NCI-H2227 (cell line): Measurements from ENCODE around the gene NGEF.

Experiments used
- DNase-seq: peaks from one replicate; lab custom pipeline; 2025; ENCODE audit not compliant: unreplicated experiment; lab: John Stamatoyannopoulos, UW

Gene NGEF

GRCh38 chr2:232974396-232974795, 38.7 kb downstream of the NGEF start:
- no peak for DNase-seq

GRCh38 chr2:232973796-232974195, 39.3 kb downstream of the NGEF start:
- no peak for DNase-seq

- no peak for DNase-seq
Observed at GRCh38 chr2:232973011-232973735, 39.9 kb downstream of the NGEF start.

- no peak for DNase-seq
Observed at GRCh38 chr2:232971744-232972143, 41.3 kb downstream of the NGEF start.

- no peak for DNase-seq
Observed at GRCh38 chr2:232970051-232970450, 43.0 kb downstream of the NGEF start.

- no peak for DNase-seq
Observed at GRCh38 chr2:232967474-232967873, 45.6 kb downstream of the NGEF start.

- DNase-seq, result no peak
Observed at GRCh38 chr2:232966122-232966521, 46.9 kb downstream of the NGEF start.

GRCh38 chr2:232963913-232964312, 49.1 kb downstream of the NGEF start:
- no peak for DNase-seq

- no peak for DNase-seq
Observed at GRCh38 chr2:232960862-232961261, 52.2 kb downstream of the NGEF start.

- DNase-seq, result no peak
Observed at GRCh38 chr2:232959139-232959538, 53.9 kb downstream of the NGEF start.

- no peak for DNase-seq
Observed at GRCh38 chr2:232957657-232958090, 55.4 kb downstream of the NGEF start.

- no peak for DNase-seq
Observed at GRCh38 chr2:232955856-232956255, 57.2 kb downstream of the NGEF start.

GRCh38 chr2:232954691-232955090, 58.4 kb downstream of the NGEF start:
- DNase-seq, result no peak

- no peak for DNase-seq
Observed at GRCh38 chr2:232951891-232952290, 61.2 kb downstream of the NGEF start.

GRCh38 chr2:232951181-232951580, 61.9 kb downstream of the NGEF start:
- DNase-seq, result no peak

GRCh38 chr2:232950751-232951150, 62.3 kb downstream of the NGEF start:
- no peak for DNase-seq

GRCh38 chr2:232949016-232949415, 64.0 kb downstream of the NGEF start:
- no peak for DNase-seq

- DNase-seq, result no peak
Observed at GRCh38 chr2:232942831-232943230, 70.2 kb downstream of the NGEF start.

- DNase-seq, result no peak
Observed at GRCh38 chr2:232941912-232942594, 71.0 kb downstream of the NGEF start.

GRCh38 chr2:232941400-232941799, 71.7 kb downstream of the NGEF start:
- no peak for DNase-seq

- DNase-seq, result no peak
Observed at GRCh38 chr2:232940724-232941123, 72.3 kb downstream of the NGEF start.

- no peak for DNase-seq
Observed at GRCh38 chr2:232937278-232937906, 75.7 kb downstream of the NGEF start.
